NCI-H774 (cell line): ENCODE data around the gene SH3GL3.

Experiments
- DNase-seq: peaks from one replicate; lab custom pipeline; 2025; lab: John Stamatoyannopoulos, UW

Gene SH3GL3

DNA sequence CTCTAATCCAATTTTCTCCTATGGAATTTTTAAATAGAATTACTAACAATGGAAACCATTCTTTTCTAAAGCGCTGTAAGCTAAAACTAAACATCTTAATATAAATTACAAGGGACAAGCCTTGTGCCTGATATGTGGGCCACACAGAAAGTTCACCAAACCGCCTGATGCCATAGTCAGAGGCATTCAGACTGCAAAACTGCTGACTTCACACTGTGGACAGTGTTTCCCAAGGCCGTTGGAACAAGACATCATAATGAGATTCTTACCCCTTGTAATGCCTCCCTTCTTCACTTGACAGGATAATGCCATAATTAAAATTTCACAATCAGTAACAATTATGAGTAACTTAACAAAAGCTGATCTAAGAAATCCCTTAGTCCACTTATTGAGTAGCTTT is 14.9 kb downstream of the SH3GL3 start:
- DNase-seq, result no peak

DNA sequence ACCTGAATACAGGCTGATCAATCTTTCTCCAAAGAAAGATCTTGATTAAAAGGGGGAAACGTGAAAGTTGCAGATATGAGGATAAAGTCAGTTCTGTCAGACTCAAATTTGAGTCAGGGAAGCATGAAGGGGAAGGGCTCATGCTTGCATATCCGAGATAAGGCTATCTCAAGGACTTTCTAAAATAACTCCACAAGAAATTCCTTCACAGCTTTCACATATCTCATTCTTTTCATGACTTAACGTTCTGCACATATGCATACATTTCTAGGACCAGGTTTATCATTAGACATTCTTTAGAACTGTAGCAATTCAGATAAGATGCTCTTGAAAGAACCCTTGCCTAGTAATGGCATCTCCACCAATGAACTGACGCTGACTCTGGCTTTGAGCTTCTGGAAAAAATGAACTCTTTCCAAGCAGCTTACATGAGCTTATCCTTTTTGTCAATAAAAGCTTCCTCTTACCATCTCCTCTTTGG is 15.9 kb downstream of the SH3GL3 start:
- no peak for DNase-seq

DNA sequence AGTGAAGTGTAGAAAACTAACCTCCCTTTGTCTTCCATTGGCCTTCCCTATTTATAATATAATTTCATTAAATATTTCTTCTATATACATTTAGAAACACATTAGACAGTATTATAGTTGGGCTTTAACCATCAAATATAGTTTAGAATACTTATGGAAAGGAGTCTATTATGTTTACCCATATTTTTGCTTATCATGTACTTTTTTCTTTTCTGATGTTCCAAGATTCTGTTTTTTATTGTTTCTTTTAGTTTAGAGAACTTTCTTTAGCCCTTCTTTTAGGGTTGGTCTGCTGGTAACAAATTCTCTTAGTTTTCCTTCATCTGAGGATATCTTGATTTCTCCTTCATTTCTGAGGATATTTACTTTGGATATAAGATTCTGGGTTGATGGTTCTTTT is 23.7 kb downstream of the SH3GL3 start:
- DNase-seq, result no peak

DNA sequence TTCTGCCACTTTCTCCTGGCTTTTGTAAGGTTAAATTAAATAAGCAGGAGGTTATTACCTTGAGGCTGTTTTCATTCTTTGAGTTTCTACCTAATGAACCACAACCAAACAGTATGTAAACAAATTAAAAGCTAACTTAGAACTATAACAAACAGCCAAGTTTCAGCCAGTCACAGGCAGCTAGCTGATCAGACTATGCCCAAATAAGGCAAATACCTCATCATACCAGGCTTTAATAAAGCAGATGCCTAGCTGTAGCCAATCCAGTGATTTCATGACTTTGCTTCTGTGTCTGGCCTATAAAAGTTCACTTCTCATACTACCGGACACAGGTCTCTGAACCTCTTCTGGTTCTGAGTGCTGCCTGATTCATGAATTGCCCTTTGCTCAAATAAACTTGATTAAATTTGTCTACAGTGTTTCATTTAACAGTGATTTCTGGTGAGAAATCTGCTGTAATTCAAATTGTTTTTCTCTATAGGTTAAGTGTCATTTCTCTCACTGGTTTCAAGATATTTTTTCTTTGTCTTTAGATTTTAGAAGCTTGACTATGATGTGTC is 24.2 kb downstream of the SH3GL3 start:
- DNase-seq, result no peak

DNA sequence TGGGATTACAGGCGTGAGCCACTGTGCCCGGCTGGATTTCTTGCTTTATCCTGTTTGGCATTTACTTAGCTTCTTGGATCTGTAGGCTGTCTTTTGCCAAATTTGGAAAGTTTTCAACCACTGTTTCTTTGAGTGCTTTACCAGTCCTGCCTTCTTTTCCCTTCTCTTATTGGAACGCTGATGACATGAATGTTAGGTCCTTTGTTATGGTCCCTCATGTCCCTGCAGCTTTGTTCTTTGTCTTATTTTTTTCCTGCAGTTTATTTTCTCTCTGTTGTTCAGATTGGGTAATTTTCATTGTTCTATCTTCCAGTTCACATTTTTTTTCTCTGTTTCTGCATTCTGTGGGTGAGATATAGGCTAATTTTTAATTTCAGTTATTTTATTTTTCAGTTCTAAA is 25.0 kb downstream of the SH3GL3 start:
- DNase-seq, result no peak

DNA sequence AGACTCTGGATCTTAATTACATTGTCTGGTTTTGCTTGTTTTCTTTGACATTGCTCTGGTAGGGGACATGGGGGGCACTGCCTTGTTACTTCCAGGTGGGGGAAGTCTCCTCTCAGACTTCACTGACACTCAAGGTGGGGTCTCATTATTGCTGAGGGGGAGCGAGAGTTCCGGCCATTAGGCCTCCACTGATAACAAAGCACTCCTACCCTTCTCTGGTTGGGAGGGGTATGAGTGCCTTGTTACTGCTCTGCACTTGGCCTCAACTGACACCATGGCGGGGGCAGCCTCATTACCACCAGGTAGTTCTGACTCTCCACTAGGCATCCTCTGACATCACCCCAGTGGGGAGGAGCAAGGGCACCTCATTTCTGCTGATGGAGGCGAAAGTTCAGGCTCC is 25.7 kb downstream of the SH3GL3 start:
- no peak for DNase-seq

DNA sequence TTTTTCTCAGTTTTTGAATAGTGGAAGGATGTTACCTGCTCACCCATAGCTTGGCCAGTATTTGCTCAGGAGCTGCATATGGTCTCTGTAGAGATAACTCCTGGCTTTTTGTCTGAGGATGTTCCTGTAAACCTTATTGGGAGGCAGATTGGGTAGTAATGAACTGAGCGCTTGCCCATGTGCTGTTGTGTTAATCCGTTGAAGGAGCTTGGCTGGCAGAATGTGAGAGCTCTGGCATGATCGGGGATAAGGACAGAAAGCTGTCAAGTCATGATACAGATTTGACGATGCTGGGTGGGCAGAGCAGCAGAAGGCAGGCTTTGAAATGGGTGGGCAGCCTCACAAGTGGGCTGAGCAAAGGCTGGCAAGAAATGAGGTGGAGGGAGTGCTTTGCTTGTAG is 27.4 kb downstream of the SH3GL3 start:
- no peak for DNase-seq

DNA sequence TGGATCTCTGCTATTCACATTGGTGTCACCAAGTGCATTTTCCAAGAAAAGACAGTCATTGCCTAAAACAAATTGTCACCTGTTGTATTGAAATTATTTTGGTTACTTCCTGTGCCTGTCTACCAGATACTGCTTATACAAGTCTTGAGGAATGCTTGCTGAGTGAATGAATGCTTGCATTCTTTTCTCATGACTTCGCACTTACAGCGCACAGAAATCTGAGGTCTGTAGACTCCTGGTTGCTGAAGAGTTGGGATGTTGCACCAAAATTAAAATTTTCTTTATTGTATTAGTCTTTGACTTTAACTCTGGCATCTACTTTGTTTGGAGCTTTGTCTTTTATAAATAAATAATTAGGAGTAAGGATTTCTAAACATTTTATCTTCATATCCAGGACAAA is 28.4 kb downstream of the SH3GL3 start:
- no peak for DNase-seq

DNA sequence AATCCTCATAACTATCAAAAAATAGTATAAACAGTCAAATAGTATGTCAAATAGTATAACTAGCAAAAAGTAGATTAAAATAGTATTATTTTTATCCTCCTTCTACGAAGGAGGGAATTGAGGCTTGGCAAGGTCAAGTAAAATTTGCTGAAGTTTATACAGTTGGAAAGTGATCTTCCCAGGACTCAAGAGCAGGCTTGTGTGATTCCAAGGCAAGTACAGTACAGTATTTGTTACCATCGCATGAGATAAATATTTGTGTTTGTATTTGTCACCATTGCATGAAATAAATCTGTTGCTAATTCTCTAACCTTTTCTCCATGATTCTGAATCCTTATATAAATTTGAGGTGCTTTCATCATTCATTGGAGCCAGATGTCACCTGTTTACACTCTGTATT is 28.9 kb downstream of the SH3GL3 start:
- no peak for DNase-seq

DNA sequence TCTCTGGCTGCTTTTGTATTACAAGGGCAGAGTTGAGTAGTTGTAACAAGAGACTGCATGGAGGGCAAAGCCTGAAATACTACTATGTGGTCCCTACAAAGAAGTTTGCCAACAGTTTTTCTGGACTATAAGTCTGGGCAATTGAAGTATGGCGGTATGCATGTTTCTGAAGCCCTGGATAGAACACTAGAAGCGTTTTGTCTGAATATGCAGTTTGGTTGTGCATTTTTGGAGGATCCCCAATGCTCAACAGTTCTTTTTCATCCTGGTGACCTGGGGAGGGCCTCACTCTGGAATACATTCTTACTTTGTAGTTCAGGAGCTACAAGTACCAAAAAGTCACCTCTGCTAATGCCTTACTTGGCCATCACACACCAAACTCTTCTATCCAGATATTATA is 29.6 kb downstream of the SH3GL3 start:
- no peak for DNase-seq

DNA sequence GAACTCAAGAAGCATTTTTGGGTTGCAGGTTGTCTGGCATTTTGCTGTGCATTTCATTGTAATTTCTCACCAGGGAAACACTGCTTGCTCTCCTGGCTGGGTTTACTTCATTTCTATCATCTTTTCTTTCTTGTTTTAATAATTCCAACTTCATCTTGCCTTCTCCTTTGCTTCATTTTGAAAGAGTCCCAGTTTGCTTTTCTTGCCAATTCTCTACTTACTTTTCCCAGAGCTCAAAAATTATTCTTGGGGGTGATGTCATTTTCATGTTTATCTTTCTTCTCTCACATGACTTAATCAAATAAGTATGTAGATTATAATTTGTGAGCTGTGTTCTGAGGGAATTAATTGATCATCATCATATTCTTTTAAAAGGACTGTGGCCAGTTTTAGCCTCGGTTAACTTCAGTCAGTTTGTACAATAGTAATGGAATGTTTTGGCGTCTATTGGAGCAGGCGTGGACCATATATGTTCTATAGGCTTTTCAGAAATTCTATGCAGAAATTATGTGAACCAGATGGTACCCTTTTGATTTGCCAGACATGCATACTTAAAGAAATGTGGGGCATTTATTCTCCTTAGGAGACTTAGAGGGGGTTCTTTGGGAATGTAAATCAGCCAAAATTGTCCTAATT is 30.1 kb downstream of the SH3GL3 start:
- no peak for DNase-seq

DNA sequence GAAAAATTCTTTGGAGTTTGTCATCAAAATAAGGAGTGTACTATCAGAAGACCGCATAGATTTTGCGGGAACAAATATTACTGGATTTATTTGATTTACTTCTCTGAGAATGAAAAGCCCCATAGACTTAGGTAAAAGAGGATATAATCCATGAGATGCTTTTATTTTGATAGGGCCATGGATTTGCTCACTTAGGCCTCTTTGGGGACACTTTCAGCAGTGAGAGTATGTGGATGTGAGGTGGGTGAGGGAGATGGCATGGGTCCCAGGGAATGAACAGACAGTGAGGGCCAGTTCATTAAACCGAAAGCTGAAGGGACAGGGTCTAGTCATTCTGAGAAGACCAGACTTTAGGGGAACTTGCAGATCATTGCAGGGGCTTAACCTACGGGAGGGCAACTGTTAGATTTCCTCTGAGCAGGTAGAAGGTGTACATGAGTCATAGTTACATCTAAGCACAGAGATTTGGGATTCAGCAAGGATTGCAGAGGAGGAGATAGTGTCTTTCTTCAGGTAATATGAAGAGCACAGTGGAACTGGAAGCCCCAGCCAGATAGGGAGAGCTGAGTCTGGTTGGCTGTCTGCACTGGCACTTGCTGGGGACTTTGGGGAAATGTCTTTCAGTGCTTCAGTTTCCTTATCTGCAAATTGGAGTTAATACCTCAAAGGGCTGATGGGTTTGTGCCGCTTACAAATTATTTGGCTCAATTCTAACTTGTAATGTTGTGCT is 30.8 kb downstream of the SH3GL3 start:
- no peak for DNase-seq

DNA sequence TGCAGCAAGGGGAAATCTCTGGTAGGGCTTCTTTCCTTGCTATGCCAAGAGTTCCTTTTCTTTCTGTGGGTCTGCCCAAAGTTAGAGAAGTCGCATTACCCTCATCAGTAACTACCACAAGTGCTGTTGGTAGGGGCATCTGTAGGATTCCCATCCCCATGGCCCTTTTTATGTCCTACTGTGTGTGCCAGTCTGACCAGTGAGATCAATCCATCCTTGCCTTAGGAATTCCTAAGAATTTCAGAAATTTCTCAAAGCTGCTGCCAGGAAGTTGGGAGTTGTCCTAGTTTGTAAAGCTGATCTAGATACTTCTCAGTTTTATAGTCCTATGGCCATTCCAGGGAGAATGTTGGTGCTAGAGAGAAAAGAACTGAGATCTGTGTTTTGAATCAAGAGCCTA is 36.5 kb downstream of the SH3GL3 start:
- no peak for DNase-seq

DNA sequence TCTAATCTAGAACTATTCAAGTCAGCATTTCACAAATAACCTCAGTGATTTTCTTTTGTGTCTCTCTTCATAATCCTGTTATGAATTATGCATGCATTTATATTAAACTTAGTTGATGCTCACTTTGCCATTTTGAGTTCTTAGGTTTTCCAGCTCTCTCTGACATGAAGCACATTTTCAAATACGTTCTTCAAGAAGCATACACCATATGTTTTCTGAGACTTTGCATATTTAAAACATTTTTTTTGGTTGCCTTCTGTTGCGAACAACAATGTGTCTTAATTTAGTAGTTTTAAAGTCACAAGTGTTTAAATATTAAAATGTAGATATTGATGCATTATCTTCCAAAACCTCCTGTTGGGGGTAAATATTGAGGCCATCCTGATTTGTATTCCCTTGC is 37.5 kb downstream of the SH3GL3 start:
- no peak for DNase-seq

DNA sequence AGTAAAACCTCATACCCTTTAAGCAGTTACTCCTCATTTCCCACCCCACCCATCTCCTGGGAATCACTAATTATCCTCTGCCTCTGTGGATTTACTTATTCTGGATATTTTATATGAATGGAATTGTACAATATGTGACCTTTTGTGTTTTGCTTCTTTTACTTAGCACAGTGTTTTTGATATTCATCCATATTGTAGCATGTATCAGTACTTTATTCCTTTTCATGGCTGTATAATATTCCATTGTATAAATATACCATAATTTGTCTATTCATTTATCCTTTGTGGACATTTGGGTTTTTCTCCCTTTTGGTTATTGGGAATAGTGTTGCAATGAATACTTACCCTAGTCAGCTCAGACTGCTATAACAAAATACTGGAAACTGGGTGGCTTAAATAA is 39.2 kb downstream of the SH3GL3 start:
- DNase-seq, result no peak

DNA sequence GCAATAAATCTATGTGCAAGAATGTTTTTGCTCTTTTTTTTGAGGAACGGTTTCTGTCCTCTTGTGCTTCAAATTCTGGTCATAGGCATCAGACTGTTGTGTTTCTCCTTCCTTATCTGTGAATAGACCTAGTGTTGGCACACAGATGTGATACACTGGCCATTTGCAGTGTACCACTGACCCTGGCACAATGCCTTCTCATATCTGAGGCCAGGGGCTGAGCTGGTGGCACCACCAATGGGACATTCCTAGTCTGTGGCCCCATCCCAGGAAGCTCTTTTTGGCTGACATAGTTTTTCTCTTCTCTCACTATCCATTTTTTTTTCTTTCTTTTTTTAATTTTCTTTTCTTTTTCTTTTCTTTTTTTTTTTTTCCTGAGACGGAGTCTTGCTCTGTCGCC is 40.4 kb downstream of the SH3GL3 start:
- DNase-seq, result no peak

DNA sequence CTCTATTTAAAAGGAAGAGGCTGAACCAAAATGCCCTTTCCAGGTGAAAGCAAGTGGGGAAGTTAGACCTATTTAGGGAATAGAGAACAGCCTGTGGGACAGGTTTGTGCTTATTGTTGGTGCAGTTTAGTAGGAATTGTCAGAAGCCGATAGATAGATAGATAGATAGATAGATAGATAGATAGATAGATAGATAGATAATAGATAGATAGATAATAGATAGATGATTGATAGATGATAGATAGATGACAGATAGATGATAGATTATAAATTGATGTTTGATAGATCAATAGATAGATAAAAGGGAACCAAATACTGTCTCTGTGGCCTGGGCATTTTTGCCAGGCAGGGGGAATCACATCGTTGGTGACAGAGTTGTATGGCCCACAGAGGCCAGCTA is 42.5 kb downstream of the SH3GL3 start:
- no peak for DNase-seq

DNA sequence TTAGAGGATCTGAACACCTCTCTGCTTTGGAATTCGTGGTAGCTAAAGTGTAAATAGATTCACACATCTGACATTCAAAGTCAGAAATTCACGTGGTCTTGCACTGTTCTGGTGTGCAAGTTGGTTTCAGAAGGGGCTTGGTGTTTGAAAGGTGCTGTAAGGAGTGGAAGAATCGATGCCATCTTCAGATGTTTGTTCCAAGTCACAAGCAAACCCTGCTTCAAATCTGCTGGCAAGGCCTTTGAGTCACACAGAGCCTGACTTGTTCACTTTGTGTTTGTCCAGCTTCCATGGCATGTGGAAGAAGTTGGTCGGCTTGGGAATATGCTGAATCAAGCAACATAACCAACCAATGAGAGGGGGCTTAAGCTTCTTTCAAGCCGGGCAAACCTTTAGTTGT is 44.3 kb downstream of the SH3GL3 start:
- no peak for DNase-seq

DNA sequence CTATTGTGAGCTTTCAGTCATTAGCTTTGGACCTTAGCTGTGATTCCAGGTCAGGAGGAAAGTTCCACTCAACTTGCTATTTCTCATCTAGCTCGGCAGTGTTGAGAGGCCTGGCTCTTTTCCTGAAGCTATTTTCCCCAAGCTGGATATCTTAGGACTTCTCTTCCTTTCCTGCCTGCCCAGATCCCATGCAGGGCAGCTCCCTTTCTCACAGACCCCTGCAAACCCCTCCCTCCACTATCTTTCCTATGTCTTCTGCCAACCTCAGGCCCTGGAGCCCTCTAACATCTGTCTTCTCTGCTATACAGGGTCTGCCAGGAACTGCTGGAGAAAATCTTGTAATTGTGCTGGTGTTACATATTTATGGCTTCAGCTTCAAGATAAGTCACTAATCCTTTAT is 49.6 kb downstream of the SH3GL3 start:
- DNase-seq, result no peak

DNA sequence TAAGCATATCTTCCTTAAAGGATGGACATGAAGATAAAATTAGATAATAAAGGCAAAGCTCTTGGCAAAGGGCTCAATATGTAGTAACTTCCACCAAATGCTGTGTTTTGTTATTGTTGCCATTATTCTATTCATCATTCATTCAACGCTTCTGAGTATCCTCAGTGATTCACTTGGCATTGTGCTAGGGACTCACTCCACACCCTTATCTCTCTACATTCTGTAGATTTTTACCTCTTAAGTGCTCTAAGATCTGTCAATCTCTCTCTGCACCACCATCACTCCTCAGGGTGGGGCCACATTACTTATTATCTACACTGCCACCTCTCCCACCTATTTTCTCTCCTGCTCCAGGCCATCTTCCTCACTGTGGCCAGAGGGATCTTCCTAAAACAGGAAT is 51.2 kb downstream of the SH3GL3 start:
- DNase-seq, result no peak

DNA sequence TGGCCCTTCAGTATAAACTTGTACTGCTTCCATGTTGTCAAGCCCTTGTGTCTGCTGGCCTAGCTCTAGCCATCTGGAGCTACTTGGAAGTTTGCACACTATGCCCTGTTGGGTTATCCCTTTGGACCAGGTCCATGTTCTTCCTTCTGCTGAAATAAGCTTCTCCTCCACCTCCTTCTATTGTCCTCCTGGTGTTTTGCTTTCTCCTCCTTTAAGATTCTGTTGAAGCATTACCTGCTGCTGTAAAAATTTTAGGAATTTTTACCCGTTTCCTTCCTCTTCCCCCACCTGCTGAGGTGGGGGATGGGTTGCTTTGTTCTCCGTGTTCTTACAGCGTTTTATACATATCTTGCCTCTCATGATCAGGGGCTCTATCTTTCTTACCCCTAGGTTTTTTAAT is 51.7 kb downstream of the SH3GL3 start:
- DNase-seq, result no peak

DNA sequence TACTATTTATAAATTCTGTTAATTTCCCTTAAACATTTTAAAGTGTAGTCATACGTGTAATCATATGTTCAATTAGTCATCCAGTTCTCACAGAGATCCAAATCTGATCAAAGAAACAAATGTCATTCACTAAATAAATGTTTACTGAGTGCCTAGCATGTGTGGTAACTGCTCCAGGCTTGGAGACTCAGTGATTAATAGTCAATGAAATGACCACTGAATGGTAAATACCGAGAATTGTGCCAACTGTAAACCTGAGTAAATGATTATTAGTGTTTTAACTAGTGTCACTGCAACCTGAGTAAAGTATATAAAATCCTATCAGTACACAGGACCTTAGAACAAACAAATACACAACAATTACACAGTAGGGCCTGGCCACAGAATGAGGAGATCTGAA is 52.3 kb downstream of the SH3GL3 start:
- DNase-seq, result no peak

DNA sequence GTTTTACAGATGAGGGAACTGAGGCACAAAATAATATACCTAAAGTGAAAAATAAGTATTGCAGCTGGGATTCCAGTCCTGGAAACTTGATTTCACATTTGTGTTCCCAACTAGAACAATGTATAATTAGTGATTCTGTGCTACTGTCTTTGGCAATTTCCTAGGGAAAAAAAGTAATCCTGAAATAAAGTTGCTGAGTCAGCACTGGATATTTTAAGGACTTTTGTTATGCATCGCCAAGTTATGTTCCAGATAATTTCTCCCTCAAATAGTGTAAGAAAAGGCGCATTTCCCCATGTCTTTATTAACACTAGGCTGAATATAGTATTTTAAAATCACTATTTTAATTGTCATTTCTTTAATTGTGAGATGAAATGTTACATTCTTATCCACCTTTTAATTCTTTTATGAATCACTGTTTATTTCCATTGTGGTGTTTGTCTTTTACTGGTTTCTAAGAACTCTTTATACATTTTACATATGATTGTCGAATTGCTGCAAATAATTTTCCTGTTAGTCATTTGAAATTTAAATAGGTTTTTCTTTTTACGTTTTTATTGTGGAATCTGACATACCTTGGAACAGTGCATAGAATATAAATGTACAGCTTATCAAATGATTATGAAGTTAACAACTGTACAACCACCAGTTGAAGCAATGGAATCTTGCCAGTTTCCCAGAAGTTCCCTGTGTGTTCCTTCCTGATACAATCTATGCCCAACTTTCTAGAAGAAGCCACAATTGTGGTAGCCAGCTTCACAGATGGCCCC is 56.6 kb downstream of the SH3GL3 start:
- DNase-seq, result no peak
